ENCODE results near the gene CDK16.
A peak's percentile ranks its signal among the peaks of the same experiment; 100 is the strongest.

CDK16 gene

GRCh38 chrX:47186096-47186740 is 32.3 kb upstream of the CDK16 start:
- no peak for TF ChIP-seq FOXM1 (IDR thresholded peaks at IDR 0.05; ENCODE audit: borderline replicate concordance)
- no peak for TF ChIP-seq SUZ12 (IDR thresholded peaks at IDR 0.05)
- no peak for TF ChIP-seq L3MBTL2 (conservative IDR thresholded peaks at IDR 0.05)
- no peak for TF ChIP-seq ELF4 (IDR thresholded peaks at IDR 0.05)
- TF ChIP-seq LEF1 (IDR thresholded peaks at IDR 0.05; ENCODE audit: borderline replicate concordance) = no peak
- no peak for TF ChIP-seq NFRKB (IDR thresholded peaks at IDR 0.05)
- TF ChIP-seq SP1 (IDR thresholded peaks at IDR 0.05) = no peak
- ChIA-PET CTCF (no interaction called here), POLR2A (interaction anchor here (1.0 kb wide), 1 partner anchor 41 kb away, joined by 3 read pairs; the partner anchor contains the start of gene RBM10)
- no peak for DNase-seq (ENCODE audit: extremely low spot score)

- DNase-seq (ENCODE audit: extremely low spot score) = no peak
- TF ChIP-seq L3MBTL2 (conservative IDR thresholded peaks at IDR 0.05) (no peak), HDGF (IDR thresholded peaks at IDR 0.05; ENCODE audit: borderline replicate concordance) (no peak)
- ChIA-PET POLR2A (no interaction called here), CTCF (no interaction called here)
These were observed 31.3 kb upstream of the CDK16 start for GRCh38 chrX:47187106-47187677.

GRCh38 chrX:47189906-47190305 is 28.6 kb upstream of the CDK16 start:
- DNase-seq (ENCODE audit: extremely low spot score) = no peak
- POLR2A ChIA-PET = interaction anchor here (1.0 to 2.8 kb wide), 6 partner anchors 17 to 334 kb away, joined by 3 to 24 read pairs (median 7); partner anchors contain the start of genes NDUFB11, RBM10 and USP11
- CTCF ChIA-PET = interaction anchor here (1.5 kb wide), 1 partner anchor 333 kb away, joined by 6 read pairs; no protein-coding TSS in a partner anchor
- TF ChIP-seq HDGF (IDR thresholded peaks at IDR 0.05; ENCODE audit: borderline replicate concordance) (no peak), ZNF384 (IDR thresholded peaks at IDR 0.05) (no peak), CTBP1 (IDR thresholded peaks at IDR 0.05; ENCODE audit: borderline replicate concordance) (no peak), ELF4 (IDR thresholded peaks at IDR 0.05) (no peak), LEF1 (IDR thresholded peaks at IDR 0.05; ENCODE audit: borderline replicate concordance) (no peak), ARNT (IDR thresholded peaks at IDR 0.05) (no peak), TARDBP (IDR thresholded peaks at IDR 0.05) (no peak), SUZ12 (IDR thresholded peaks at IDR 0.05) (no peak), SP1 (IDR thresholded peaks at IDR 0.05) (no peak), PKNOX1 (IDR thresholded peaks at IDR 0.05) (no peak), NFRKB (IDR thresholded peaks at IDR 0.05) (no peak), FOXM1 (IDR thresholded peaks at IDR 0.05; ENCODE audit: borderline replicate concordance) (no peak), FOXA1 (IDR thresholded peaks at IDR 0.05) (no peak), L3MBTL2 (conservative IDR thresholded peaks at IDR 0.05) (no peak)

- ChIA-PET POLR2A (interaction anchor here (0.9 to 2.8 kb wide), 8 partner anchors 18 to 333 kb away, joined by 3 to 24 read pairs (median 7); partner anchors contain the start of genes NDUFB11, RBM10 and USP11), CTCF (interaction anchor here (1.5 to 3.3 kb wide), 2 partner anchors 194 to 332 kb away, joined by 6 to 8 read pairs; no protein-coding TSS in a partner anchor)
- DNase-seq (ENCODE audit: extremely low spot score) = peak; percentile 85
- TF ChIP-seq ARNT (IDR thresholded peaks at IDR 0.05) (no peak), ELF4 (IDR thresholded peaks at IDR 0.05) (0 out of 2 replicates have a peak, but pooled peaks have one; percentile 32), BHLHE40 (IDR thresholded peaks at IDR 0.05; ENCODE audit: borderline replicate concordance) (peak; percentile 70; the same call in 1 of the 2 replicates), L3MBTL2 (conservative IDR thresholded peaks at IDR 0.05) (peak; percentile 73), FOXM1 (IDR thresholded peaks at IDR 0.05; ENCODE audit: borderline replicate concordance) (no peak), TARDBP (IDR thresholded peaks at IDR 0.05) (no peak)
These were observed 27.8 kb upstream of the CDK16 start for GRCh38 chrX:47190445-47191269.

- ChIA-PET POLR2A (interaction anchor here (0.9 to 2.8 kb wide), 5 partner anchors 30 to 193 kb away, joined by 3 to 24 read pairs (median 8); partner anchors contain the start of genes NDUFB11, RBM10 and USP11), CTCF (interaction anchor here (1.5 to 3.3 kb wide), 2 partner anchors 194 to 332 kb away, joined by 6 to 8 read pairs; no protein-coding TSS in a partner anchor)
- TF ChIP-seq ARNT (IDR thresholded peaks at IDR 0.05) (no peak), HDGF (IDR thresholded peaks at IDR 0.05; ENCODE audit: borderline replicate concordance) (no peak), CTBP1 (IDR thresholded peaks at IDR 0.05; ENCODE audit: borderline replicate concordance) (no peak), SP1 (IDR thresholded peaks at IDR 0.05) (no peak), LEF1 (IDR thresholded peaks at IDR 0.05; ENCODE audit: borderline replicate concordance) (no peak), FOXK2 (IDR thresholded peaks at IDR 0.05) (no peak), L3MBTL2 (conservative IDR thresholded peaks at IDR 0.05) (no peak; the same call in 1 of the 2 replicates)
- no peak for DNase-seq (ENCODE audit: extremely low spot score)
These were observed 27.1 kb upstream of the CDK16 start for GRCh38 chrX:47191331-47191730.

- no peak for DNase-seq (ENCODE audit: extremely low spot score)
- CTCF ChIA-PET = interaction anchor here (3.3 kb wide), 1 partner anchor 193 kb away, joined by 8 read pairs; no protein-coding TSS in a partner anchor
- TF ChIP-seq SUZ12 (IDR thresholded peaks at IDR 0.05) = no peak
- TF ChIP-seq FOXA1 (IDR thresholded peaks at IDR 0.05) = no peak
- TF ChIP-seq HDGF (IDR thresholded peaks at IDR 0.05; ENCODE audit: borderline replicate concordance) = no peak
- TF ChIP-seq L3MBTL2 (conservative IDR thresholded peaks at IDR 0.05) = no peak
- no peak for TF ChIP-seq FOXM1 (IDR thresholded peaks at IDR 0.05; ENCODE audit: borderline replicate concordance)
- no peak for TF ChIP-seq ELF4 (IDR thresholded peaks at IDR 0.05)
- TF ChIP-seq ARNT (IDR thresholded peaks at IDR 0.05) = no peak
- no peak for TF ChIP-seq ZNF384 (IDR thresholded peaks at IDR 0.05)
- no peak for TF ChIP-seq PKNOX1 (IDR thresholded peaks at IDR 0.05)
- no peak for TF ChIP-seq BHLHE40 (IDR thresholded peaks at IDR 0.05; ENCODE audit: borderline replicate concordance)
- no peak for TF ChIP-seq NFRKB (IDR thresholded peaks at IDR 0.05)
- no peak for TF ChIP-seq CTBP1 (IDR thresholded peaks at IDR 0.05; ENCODE audit: borderline replicate concordance)
- POLR2A ChIA-PET = interaction anchor here (1.6 to 2.8 kb wide), 3 partner anchors 41 to 192 kb away, joined by 8 to 24 read pairs (median 11); partner anchors contain the start of genes NDUFB11, RBM10 and USP11
These were observed 26.6 kb upstream of the CDK16 start for GRCh38 chrX:47191806-47192401.

Data from HEK293T (cell line).